Suppressor macrophage (primary cell): Measurements from ENCODE around the gene CSAD.
A peak's percentile ranks its signal among the peaks of the same experiment; 100 is the strongest.

Experiments
- DNase-seq, 4 experiments: peaks; one replicate each; pipeline ENCODE4 v3.0.0-alpha.2; 2020 to 2022

Gene CSAD

DNA sequence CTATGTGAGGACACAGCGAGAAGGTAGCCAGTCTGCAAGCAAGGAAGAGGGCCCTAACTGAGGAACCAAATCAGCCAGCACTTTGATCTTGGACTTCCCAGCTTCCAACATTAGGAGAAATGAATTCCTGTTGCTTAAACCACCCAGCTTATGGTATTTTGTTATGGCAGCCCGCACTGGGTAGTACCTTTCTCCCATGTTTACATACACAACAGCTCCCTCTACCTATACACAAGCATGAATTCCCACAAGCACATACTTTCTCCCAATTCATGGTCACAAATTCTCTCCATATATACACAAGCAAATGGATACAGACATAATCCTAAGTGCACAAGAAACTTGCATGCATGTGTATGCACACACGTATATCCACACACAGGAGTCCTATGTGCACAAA lies 19.0 kb upstream of the CSAD start:
- no peak for DNase-seq

DNA sequence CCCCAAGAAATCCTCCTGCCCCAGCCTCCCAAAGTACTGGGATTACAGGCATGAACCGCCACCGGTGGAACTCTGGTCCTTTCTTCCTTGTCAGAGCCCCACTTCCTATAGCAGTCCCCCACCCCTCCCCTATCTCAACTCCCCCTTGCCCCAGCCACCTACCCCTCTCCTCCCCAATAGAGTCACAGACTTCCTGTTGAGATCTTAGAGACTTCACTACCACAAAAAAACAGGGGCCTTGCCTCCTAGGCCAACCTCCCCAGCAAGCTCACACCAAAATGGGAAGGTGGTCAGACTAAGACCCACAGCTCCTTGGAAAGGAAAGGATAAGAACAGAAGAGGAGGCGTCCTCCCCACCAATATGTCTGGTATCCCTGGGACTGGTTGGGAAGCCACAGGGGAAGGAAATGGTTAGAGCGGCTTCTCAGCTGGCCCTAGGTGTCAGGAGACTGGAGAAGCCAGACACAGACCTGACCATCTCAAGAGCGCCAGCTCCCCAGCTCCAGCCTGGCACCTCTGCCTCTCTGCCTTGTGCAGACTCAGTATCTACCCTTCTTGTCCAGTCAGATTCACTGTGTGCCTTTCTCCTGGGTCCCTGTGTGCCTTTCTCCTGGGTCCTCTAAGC lies 17.9 kb upstream of the CSAD start:
- no peak for DNase-seq

DNA sequence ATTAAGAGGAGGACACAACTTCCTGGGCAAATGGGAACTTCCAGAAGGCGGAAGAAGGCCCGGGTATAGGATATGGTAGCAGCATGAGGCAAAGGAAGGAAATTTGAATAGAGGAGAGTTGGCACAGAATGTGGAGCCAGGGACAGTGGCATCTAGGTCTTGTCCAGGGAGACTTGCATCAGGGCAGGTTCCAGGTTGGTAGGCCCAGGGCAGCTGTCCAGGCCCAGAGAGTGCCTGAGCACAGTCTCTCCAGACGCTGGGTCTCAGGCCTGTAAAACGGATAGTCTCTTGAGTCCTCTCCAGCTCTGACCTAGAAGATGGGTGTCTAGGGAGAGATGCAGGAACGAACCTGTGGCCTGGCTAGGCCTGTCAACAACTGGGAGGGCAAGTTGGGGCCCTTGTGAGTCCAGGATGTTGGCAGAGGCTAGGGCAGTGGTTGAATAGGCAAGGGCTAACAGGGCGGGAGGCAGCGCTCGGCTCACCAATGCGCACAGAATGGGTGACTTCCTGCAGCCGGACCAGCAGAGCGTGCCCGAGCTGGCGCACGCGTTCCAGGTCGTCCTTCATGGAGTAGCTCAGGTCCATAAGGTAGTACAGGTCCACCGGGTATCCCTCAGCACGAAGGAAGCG lies 16.4 kb upstream of the CSAD start:
- no peak for DNase-seq

DNA sequence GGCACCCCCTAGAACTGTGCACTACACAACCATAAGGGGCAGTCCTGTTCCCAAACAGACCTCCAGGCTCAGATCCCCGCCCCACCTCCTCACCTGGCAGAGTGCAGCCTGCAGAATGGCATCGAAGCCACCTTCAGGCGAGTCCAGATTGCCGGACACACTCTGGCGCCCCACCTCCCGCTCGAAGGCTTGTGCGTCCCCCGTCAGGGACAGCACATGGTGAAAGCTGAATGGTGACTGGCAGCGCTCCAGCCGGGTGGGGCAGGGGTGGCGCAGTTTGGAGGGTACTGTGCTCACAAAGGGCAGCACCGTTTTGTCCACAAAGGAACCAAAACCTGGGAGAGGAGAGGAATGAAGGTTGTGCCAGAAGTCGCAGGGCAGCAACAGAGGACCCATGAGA lies 15.8 kb upstream of the CSAD start:
- DNase-seq = no peak

DNA sequence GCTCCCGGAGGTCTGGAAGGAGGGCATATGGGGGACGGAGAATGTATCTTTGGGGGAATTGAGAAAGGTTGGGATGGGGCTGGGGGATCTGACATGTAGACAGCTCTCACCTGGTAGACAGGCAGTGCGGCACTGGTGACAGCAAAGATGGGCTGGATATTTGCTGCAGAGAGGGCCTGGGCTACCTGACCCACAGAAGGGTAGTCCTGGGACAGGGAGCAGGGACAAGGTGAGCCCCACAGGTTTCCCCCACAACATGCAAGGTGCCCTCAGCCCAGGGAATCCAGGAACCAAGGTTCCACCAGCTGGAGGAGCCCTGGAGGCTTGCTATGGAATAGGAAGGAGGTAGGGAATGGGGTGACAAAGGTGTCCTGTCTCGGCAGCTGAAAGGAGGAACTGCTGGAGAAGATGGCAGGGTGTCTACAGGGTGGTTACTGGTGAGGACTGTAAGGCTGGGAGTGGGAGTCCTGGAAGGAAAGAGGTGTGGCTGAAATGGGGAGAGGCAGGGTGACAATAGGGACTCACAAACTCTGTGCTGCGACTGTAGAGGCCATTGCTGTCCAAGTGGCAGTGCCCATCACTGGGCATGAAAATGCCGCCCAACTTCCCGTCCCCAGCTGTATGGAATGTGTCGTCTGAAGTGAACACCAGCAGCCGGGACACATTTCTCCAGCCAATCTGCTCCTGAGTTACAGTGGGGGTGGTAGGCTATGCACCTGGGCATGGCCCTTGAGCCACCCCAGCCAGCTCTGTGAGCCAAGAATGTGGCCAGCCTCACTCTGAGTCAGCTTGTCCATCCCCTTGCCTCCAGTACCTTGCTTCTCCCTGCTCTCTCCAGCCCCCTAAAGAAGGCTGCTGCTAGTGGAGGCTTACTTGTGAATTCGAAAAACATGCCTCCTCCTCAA lies 15.0 kb upstream of the CSAD start:
- DNase-seq = no peak

DNA sequence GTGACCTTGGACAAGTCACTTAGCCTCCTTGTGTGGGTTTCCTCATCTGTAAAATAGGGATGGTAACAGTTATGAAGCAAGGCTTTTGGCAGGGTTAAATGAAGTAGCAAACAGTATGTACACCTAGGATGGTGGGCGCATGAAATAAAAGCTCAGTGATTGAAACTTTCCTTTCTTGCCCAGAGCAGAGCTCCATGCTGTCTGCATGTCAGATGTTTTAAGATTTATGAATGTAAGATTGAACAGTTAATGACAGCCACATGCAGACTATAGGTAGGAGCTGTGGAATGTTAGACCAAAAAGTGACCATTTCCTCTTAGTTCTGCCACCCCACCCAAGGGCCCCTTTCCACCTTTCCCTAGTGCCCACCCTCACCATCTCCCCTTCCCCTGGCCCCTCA lies 14.2 kb upstream of the CSAD start:
- DNase-seq = no peak

DNA sequence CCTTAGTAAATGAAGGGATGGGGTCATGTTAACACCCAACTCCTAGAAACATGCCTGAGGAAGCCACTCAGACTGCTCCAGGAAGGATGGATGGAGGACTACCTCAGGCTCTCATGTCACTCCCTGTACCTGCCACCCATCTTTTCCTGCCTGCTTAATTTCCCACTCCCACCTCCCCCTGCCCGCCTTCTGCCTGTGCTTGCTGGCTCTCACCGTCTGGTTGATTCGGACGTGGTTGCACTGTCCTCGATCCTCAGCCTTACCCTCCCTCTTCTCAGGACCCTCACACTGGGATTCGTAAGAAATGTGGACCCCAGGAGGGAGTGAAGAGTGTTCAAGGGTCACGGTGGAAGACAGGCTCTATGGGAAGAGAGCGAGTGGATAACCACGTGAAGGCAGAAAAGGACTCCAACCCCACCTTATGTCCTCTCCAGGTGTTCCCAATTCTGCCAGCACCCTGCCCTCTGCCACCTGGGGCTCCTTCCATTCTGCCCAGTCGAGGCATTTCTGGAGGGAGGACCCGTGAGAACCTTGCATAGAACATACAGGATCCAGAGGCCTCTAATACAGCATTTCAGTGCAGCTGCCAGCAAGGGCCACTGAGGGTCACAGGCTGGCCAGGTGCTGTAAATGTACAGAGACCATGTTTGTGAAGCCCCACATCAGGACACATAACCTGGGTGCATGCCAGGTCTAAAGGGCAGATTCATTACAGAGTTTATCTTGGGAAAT lies 13.4 kb upstream of the CSAD start:
- no peak for DNase-seq

DNA sequence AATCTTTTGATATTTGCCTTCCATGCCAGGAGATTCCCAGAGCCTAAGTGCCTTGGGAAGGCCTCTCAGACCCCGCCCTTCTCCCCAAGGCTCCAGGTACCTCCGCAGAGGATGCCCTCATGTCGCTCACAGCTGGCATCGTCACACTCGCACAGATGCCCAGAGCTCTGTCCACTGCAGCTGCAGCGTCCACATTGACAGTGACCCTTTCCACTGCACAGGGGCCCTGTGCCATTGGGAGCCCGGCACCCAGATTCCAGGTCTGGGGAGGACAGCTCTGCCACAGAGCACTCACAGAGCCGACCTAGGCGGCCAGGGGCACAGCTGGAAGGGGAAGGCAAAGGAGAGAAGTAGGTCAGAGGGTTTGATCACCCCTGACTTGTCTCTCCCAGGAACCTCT lies 12.3 kb upstream of the CSAD start:
- DNase-seq = no peak

GRCh38 chr12:53192531-53193021 lies 11.9 kb upstream of the CSAD start:
- DNase-seq = no peak

DNA sequence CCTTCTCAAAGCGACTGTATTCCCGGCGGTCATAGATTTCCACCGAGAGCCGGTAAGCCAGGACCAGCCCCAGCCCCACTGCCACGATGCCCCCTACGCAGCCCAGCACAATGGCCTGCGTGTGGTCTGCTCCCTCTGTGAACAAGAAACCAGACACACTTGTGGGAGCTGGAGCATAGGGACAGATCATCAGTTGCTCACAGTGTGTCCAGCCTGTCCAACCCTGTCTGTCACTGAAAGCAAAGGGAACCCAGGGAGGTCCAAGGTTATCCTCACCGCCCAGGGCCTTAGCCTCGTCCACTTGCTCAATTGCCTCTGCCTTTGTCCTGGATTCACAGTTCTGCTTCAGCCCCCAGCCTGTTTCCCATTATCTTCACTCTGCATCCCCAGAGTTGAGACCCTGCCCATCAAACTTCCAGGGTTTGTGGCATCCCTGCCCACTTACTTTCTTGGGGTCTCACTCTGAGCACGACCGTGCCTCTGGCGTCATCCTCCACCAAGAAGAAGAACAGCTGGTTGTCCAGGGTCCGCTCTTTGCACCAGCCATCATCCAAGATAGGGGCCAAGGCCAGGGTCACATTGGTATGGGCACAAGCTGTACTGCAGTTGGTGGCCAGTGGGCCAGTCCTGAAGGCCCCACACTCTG lies 11.3 kb upstream of the CSAD start:
- DNase-seq = no peak

- DNase-seq = no peak
Measured at GRCh38 chr12:53191096-53191884, 10.6 kb upstream of the CSAD start.

DNA sequence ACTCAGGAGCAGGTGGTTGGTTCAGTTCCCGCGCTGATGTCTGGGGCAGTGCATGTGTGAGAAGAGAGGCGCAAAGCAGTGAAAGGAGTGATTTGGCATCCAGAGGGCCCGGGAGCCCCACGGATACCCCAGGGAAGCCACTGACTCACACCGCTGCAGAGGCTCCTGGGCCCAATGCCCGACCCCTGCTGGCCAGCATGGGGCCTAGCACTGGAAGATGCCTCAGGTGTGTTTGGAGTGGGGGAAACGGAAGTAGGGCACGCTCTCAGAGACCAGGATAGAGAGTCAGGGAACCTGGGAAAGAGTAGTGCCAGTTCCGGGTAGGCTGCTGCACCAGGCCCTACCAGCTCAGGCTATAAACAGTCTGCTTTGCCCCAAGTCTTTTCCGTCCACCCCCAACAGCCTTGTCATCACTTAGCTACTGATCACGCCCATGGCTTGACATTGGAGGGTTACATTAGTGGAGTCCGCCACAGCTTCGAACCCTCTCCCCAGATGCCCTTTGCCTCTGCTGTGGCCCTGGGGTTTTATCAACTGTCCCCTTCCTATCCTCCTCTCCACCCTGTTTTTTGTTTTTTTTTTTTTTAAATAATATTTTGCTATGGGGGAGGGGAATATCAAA lies 9.5 kb upstream of the CSAD start:
- DNase-seq = peak in 2 of 4 experiments; percentile 24 to 47

- DNase-seq = no peak
Measured at GRCh38 chr12:53187145-53187899, 6.6 kb upstream of the CSAD start.

- no peak for DNase-seq
Measured at GRCh38 chr12:53186745-53187144, 6.0 kb upstream of the CSAD start.

DNA sequence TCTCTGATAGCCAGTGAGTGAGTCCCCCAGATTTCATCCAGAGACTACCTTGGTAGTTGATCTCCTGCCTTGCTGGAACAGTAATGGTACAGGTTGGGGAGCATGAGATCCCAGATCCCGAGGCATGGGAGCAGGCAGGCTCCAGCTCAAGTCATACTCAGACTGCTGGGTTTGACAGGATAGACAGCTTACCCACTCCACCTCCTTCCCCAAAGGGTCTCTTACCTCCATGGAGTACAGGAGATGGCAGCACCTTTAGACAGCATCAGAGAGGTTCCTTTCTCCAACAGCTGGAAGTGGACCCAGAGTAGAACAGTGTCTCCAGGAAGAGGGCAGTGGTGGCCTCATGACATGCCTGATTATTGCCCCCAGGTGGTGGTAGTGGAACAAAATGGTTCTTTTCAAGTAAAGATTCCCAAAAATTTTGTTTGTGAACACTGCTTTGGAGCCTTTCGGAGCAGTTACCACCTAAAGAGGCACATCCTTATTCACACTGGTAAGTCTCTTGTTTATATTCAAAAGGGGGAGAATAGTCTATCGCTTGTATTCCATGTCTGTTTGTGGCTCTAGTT lies 4.9 kb upstream of the CSAD start:
- no peak for DNase-seq

DNA sequence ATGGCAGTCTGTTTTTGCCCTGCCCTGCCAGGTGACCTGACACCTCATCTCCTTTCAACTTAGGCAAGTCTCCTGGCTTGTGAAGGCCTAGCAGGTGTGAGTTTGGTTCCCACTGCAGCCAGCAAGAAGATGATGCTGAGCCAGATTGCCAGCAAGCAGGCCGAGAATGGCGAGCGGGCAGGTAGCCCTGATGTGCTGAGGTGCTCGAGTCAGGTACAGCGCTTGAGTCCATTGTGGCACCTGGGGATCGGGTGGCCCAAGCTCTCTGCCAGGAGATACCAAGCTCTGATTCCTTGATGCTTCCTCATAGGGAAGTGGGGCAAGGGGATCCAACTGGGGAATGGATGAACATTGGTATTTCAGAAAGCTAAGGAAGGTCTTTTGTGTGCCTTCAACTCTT lies 4.1 kb upstream of the CSAD start:
- no peak for DNase-seq

- peak; percentile 75 to 95 (median 89) for DNase-seq
Measured at GRCh38 chr12:53182903-53183302, 2.2 kb upstream of the CSAD start.

DNA sequence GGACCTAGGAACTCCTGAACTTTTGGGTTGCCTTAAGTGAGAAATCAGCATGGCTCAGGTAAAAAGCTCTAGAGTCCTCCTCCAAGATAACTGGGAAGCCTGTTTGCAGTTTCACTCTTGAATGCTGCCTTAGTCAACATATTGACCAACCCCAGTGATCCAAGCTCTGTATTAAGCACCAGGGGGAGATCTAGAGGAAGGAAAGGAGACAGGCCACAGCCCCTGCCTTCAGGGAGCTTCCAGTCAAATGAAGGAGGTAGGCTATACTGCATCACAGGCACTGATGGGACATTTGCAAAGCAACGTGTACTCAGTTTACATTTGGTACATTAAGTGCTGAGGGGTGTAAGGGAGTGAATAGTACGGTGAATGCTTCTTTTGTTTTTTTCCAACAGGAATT lies 1.2 kb upstream of the CSAD start:
- no peak for DNase-seq

- DNase-seq = peak; percentile 69 to 91 (median 82)
Measured at GRCh38 chr12:53180931-53181645, 363 bp upstream of the CSAD start.
